ENCODE results near the gene DAZ2.
"Not testable (repeated sequence)": the region's sequence is repeated elsewhere in the genome, so short reads cannot be mapped to it uniquely, and the experiment has no call there.

The DAZ2 gene, protein sequence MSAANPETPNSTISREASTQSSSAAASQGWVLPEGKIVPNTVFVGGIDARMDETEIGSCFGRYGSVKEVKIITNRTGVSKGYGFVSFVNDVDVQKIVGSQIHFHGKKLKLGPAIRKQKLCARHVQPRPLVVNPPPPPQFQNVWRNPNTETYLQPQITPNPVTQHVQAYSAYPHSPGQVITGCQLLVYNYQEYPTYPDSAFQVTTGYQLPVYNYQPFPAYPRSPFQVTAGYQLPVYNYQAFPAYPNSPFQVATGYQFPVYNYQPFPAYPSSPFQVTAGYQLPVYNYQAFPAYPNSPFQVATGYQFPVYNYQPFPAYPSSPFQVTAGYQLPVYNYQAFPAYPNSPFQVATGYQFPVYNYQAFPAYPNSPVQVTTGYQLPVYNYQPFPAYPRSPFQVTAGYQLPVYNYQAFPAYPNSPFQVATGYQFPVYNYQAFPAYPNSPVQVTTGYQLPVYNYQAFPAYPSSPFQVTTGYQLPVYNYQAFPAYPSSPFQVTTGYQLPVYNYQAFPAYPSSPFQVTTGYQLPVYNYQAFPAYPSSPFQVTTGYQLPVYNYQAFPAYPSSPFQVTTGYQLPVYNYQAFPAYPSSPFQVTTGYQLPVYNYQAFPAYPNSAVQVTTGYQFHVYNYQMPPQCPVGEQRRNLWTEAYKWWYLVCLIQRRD

GRCh38 chrY:23219233-23219632, at the start of gene DAZ2:
DAZ2 (plus strand) TSS chrY:23219533; CDS start chrY:23219741, 208 bp downstream.
- not testable (repeated sequence) for DNase-seq

- DNase-seq, result not testable (repeated sequence)
Measured at GRCh38 chrY:23198908-23199307, 20.4 kb upstream of the DAZ2 start, which contains the start of gene DAZ1. DAZ1 (minus strand) TSS chrY:23199008; CDS start chrY:23198800, 208 bp downstream.

- not testable (repeated sequence) for DNase-seq
Measured at GRCh38 chrY:23207455-23207854, 11.9 kb upstream of the DAZ2 start.

GRCh38 chrY:23209802-23210495, 9.4 kb upstream of the DAZ2 start:
- not testable (repeated sequence) for DNase-seq

- not testable (repeated sequence) for DNase-seq
Measured at GRCh38 chrY:23210681-23211080, 8.7 kb upstream of the DAZ2 start.

Data from retina (tissue), 1 donor.